Hypothalamus (tissue), 51 donors: ENCODE data around the gene GAREM2.

Source experiments
- DNase-seq, 51 donors: peaks; one replicate each; lab custom pipeline; 2025; lab: John Stamatoyannopoulos, UW

Gene GAREM2

DNA sequence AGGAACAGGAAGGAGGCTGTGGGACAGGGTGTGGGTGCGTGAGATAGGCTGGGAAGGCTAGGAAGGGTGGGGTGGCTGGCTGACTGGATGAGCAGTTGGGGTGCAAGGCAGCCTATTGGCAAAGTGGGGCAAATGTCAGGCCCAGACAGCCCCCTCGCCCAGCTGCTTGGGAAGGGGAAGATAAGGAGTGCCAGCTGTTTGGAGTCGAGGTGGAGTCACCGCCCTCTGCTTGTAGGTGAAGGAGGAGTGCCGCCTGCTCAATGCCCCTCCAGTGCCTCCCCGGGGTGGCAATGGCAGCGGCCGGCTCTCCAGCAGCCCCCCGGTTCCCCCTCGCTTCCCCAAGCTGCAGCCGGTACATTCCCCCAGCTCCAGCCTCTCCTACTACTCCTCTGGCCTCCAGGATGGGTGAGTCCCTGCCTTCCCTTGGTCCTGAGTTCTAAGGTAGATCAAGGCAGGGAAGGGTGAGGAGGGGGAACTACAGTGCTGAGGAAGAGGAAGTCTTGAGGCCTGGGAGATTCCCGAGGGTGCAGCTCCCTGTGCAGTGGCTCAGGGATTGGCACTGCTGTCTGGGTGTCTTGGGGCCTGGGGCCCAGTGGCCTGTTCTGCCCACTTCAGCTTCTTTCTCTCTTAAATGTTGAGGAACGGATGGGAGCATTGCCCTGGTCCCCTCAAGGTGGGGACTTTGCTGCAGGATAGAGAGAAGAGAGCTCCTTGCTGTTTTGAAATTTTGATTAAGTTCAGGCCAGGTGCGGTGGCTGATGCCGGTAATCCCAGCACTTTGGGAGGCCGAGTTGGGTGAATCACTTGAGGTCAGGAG, 13.3 kb downstream of the GAREM2 start:
- DNase-seq: no peak

DNA sequence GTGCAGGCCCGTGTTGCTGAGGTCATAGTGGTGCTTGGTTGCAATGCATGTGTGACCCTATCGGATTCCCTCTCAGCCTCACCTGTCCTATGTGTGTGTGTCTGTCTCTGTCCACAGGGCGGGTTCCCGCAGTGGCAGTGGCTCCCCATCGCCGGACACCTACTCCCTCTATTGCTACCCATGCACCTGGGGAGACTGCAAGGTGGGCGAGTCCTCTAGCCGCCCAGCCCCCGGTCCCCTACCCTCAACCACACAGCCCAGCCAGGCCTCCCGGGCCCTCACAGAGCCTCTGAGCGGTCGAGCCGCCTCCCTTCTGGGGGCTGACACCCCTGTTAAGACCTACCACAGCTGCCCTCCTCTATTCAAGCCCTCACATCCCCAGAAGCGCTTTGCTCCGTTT, 14.2 kb downstream of the GAREM2 start:
- no peak for DNase-seq

DNA sequence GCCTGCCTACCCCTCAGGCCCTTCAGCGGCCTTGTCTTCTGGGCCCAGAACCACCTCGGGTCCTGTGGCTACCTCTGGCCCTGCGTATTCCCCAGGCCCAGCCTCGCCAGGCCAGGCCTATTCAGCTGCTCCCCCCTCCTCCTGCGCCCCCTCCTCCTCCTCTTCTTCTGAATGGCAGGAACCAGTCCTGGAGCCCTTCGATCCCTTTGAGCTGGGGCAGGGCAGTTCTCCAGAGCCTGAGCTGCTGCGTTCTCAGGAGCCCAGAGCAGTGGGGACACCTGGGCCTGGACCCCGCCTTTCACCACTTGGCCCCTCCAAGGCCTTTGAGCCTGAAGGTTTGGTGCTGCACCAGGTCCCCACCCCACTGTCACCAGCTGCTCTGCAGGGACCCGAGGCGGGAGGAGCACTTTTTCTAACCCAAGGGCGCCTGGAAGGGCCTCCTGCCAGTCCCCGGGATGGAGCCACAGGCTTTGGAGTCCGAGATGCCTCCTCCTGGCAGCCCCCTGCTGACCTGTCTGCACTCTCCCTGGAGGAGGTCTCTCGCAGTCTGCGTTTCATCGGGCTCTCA, 14.7 kb downstream of the GAREM2 start:
- no peak for DNase-seq

DNA sequence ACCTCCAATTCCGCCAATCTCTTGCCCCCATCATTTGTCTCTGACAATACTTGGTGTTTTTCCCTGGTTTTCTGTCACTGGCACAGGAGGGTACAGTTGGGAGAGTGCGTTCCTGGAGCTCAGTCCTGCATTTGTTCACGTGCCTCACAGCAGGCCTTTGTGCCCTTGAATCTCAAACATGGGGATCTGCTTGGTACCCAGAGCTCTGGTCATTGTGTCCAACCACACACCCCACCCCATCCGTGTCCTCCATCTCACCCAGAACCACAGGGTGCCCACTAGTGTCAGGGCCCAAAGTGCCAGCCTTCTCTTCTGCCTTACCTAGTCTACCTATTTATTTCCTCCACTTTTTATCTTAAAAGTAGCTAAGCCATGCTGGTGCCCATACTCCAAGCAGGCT, 16.2 kb downstream of the GAREM2 start:
- no peak for DNase-seq

DNA sequence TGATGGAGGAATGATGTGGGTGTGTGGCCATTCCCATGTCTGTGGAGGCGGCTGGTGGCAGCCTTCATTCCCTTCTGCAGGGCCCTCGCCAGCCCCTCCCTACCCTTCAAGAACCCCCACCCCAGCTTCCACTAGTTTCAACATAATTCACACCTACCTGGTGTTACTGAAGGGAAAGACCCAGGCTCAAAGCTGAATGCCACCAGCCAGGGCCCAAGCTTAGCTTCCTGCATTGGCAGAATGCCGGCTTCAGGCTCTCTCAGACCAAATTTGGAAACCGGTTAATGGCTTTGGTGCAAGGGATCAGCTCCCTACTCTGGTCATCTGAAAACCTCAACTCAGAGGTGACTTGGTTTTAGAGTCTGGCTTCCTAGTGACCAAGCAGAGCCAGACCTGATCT, 16.9 kb downstream of the GAREM2 start:
- peak in 4 of 51 donors; percentile 21 to 37 (median 30) for DNase-seq

DNA sequence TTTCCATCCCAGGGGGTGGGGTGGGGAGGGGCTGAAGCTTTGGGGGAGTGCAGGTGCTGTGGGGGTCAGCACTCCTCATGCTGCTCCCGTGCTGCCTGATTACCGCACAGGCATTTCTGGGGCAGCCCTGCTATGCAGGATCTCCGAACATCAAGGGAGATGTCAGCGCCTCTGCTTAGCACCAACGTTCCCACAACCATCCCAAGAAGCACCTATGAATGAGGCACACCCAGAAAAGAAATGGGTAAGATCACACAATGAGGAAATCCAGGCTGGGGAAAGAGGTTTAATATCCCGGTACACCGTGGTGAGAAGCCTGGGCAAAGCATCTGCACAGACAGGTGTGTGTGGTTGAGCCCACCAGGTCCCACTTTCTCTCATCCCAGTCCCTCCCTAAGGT, 17.5 kb downstream of the GAREM2 start:
- no peak for DNase-seq

DNA sequence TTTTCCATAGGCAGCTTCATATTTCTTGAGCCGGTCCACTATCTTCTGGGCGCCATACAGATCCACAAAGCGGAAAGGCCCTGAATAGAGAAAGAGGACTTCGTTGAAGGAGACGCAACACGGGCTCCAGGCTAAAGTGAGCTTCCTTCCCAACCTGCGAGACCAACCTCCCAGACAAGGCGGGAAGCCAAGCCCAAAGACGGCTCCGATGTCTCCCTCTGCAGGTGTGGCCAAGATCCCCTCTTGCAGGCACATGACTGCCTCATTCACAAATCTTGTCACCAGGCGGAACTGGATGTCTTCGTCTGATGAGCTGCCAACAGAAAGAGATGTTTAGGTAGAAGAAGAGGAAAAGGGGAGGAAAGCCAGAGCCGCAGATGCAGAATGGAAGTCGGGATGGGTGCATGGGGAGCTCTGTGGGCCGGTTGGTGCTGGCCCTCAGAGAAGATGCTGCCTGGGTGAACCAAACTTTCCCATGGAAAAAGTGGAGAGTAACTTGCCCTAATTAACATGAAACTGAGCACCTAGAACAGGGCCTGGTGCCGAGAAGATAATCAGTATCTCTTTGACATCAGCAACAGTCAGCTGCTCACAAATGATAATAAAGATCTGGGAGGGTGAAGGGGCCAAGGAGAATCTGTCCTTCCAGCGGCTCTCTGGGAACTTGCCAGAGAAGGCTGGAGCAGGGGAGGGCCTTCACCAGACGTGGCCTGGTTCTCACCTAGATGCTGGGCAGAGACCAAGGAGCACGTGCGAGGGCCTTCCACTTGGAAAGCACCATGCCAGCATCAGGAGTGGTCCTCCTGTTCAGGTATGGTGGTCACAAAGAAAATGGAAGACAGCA, 18.6 kb downstream of the GAREM2 start:
- DNase-seq: no peak

DNA sequence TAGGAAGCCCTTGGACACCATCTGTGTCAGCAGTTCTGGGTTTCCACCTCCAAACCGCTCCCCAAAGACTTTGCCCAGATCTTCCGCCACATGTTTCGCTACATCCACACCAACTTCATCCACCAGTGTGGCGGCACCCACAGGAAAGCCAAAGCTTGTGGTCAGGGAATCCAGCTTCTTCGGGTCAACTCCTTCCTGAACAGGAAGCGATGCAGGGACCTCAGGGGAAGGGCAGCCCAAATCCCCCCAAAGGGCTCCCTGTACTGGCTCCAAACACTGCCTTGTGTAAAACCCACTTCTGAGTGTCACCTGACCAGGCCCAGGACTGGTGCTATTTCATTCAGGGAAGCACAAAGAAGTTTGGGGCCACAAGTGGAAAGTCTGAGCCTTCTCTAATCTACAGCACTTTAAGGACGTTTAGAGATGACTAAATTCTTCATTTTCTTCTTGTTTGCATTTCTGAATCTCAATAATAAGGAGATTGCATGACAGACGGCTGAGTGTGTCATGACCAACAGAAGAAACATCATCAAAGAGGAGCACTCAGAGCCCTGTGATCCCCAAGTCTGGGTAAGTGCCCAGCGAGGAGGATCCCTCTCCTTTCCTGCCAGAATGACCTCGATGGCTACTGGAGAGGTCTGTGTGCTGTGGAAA, 20.8 kb downstream of the GAREM2 start:
- DNase-seq: no peak

DNA sequence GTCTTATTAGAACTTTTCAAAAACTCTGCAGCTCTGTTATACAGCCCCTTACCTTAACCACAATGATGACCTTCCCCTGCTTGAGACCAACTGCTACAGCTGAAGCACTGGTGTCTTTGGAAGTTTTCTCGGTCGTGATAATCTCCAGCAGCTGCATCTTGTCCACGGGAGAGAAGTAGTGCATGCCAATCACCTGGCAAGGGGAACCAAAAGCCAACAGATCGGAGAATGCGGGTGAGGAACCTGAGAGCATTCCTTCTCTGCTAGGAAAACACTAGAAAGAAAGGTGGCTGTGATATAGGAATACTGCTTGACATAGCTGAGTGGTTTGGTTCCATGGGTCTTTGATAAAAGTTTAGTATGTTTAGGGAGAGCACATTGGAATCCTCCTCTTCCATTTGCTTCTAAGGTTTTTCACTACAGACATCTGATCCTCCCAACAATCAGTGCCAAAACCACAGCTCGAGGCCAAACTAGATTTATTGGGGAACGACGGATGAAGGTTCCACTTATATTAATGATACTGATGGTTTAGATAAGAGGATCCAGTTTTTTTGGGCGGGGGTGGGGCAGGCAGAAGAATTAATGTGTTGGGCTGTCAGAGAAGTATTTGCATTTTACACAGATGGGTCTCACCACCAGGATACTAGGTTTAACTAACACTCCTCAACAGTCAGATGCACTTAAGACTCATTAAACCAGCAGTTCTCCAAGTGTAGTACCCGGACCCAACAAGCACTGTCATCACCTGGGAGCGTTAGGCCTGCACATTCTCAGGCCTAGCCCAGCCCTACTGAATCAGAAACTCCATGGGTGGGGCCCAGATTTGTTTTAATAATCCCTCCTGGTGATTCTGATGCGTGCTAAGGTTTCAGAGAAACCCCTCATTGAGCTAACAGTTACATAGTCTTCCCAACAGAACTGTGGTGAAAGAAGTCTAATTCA, 22.4 kb downstream of the GAREM2 start:
- no peak for DNase-seq

DNA sequence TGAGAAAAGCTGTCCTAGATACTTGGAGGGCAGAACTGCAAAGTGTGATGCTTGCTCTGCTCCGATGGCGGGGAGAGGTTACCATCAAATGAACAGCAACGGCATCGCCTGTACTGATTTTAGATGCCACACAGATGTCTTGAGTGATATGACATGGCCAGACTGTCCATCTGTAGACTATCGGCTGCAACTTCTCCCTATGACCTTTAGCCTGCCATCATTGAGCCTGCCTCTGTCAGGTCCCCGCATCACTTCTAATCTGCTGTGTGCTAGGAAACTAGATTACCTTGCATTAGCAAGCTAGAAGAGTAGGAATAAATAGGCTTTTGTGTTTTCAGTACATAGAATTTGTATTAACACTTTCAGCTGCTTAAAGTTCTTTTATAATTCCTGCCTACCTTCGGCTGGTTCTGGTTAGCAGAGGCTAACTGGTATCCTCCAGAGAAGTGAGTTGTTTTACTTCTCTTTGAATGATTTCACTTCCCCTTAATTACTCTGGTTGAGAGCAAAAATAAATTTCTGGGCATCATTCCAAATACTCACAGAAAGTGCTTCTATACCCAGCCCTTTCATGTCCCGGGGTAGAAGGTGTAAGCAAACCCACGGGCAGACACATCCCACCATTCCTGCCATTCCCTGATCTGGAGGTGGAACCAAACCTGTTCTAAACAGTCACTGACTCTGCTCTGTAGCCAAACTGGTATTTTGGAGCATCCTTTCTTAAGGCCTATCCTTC, 24.0 kb downstream of the GAREM2 start:
- no peak for DNase-seq

DNA sequence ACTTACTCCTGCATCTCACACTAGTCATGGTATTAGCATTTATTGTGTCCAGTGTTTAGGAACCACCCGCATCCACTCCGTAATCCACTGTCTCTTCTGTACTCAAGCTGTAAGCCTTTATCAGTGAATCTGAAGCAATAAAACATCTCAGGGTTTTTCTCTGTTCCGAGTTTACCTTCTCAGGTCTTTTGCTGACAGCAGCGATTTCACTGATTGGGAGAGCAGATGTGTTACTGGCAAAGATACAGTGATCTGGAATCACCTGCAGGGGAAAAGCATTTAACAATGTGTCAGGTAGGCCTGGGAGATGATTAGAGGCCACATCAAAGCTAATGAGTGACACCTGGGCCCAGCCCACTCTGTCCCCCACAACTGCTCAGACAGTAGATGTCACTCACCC, 24.6 kb downstream of the GAREM2 start:
- no peak for DNase-seq

DNA sequence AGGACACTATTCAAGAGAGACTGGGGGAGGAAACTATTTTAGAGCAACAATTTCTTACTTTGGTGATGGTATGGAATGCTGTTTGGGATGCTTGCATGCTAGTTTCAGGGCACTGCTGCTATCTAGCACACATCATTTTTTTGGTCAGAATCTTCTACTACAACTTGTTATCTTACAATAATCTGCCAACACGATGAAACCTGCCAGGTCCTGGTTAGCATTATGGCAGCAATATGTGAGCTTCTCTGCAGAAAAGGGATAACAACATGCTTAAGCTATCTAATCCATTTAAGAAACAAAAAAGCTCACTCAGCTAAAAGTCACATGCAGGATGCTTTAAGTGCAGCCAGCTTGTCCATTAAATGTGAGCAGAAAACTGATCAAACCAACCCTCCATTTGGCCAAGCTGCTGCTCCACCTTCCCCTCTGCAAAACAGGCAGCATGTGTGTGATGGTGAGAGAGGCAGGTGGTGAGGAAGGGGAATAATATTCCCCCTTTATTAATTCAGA, 30.1 kb downstream of the GAREM2 start:
- no peak for DNase-seq

DNA sequence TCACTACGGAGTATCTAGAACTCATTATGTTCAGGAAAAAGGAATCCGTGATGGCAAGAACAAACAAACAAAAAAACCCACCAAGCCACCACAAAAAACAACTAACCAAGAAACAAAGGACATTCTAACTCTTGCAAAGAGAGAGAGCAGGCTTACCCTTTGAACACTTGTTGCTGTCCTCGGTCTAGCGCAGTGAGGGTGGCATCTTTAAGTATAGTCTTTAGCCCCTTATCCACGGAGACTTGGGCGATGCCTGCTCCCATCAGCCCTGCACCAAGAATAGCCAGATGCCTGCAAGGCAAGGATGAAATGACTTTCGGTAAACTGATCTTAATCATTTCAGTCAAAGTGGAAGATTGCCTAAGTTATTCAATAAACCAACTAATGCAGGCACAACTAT, 31.0 kb downstream of the GAREM2 start:
- no peak for DNase-seq

DNA sequence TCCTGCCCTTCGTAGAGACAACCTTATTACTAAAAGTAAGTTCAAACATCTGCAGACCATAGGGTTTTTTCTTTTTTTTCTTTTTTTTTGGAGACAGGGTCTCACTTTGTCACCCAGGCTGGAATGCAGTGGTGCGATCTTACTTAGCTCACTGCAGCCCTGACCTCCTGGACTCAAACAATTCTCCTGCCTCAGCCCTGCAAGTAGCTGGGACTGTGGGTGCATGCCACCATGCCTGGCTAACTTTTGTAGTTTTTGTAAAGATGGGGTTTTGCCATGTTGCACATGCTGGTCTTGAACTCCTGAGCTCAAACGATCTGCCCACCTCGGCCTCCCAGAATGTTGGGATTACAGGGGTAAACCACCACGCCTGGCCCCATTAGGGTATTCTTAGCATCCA, 39.1 kb downstream of the GAREM2 start:
- DNase-seq: no peak

DNA sequence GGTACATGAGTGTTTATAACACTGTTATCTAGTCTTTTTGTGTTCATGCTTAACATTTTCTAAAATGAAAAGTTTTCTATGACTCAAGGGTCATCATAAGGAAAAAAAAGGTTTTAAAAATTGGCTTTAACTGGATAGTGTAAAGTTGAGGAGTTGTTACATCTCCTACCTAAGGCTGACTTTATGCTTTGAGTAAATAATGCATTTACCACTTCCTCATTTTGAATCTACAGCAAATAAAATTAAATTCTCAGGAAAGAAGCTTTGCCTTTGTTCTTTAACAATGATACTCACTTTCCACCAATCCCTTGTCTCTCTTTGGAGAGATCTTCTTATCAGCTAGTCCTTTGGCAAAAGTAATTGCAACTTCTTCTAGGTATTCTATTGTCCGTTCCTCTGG, 41.9 kb downstream of the GAREM2 start:
- DNase-seq: no peak

DNA sequence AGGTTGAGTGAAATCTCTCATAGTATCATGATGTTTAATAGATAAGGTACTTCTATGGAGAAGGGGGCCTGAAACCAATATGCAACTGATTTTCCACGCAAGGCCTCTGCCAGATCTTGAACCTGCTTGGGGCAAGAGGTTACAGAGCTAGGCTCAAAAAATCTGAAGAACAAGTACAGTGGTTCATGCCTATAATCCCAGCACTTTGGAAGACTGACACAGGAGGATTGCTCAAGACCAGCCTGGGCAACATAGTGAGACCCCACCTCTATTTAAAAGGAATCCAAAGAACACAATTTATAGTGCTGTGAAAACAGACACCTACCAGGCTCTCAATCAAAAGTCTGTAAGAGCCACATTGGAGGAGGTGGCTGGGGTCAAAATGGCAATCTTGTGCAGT, 42.9 kb downstream of the GAREM2 start:
- DNase-seq: no peak

DNA sequence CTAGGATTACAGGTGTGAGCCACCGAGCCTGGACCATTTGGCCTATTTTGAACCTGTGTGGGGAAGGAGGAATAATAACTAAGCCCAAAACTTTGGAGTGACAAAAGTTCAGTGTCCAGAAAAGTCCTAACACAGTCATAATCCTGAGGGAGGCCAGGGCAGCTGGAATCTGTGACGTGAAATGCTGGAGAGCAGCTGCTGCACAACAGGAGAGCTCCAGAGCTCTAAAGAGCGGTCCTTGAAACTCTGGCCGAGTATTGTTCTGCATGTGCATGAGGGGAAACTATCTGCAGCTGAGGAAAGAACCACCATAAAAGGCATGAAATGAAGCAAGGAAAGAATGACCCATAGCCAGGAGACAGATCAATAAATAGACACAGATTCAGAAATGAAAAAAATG, 43.7 kb downstream of the GAREM2 start:
- no peak for DNase-seq

DNA sequence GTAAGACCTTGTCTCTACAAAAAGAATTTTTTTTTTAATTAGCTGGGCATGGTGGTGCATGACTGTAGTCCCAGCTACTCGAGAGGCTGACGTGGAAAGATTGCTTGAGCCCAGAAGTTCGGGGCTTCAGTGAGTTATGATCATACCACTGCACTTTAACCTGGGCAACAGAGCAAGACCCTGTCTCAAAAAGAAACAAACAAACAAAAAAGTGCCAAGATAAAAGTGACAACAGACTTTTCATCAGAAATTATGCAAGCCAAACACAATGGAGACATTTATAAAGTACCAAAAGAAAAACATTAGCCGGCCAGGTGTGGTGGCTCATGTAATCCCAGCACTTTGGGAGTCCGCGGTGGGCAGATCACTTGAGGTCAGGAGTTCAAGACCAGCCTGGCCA, 44.8 kb downstream of the GAREM2 start:
- DNase-seq: no peak

DNA sequence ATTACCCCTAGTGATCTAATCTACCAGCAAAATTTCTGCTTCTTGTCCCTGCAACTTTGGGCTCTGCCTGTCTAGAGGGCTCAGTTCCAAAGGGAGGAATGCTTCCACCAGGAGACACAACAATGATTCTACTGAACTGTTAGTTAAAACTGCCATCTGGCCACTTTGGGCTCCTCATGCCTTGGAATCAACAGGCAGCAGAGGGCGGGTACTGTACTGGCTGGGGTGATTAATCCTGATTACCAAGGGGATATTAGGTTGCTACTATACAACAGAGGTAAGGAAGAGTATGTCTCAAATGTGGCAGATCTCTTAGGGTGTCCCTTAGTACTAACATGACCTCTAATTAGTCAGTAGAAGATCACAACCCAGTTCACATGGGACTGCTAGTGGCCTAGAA, 50.1 kb downstream of the GAREM2 start:
- no peak for DNase-seq
